CD14-positive monocyte (primary cell): Measurements from ENCODE around the gene ZNF275. TPM values are rescaled to one million over a fixed set of nuclear protein-coding genes. Genes with fewer than 3 reads are reported as not detected.
A peak's percentile ranks its signal among the peaks of the same experiment; 100 is the strongest.

Source experiments
- DNase-seq, 3 donors: peaks; one replicate each; pipeline ENCODE4 v3.0.0-alpha.2; 2011 to 2022
- H2AFZ ChIP-seq: 2 replicates; pipeline ENCODE4 v1.6.0; 2012; ENCODE audit warnings: mild to moderate bottlenecking, low read depth, low read length, inconsistent platforms; ENCODE audit not compliant: insufficient read depth, poor library complexity, severe bottlenecking
- H3K27ac ChIP-seq, 2 donors: 1 replicate in 1 of 2; 2 replicates in 1 of 2; pipeline ENCODE4 v1.5.1; 2012 to 2013; ENCODE audit warnings: low read length in 2 of 2, control low read depth in 1 of 2, inconsistent platforms in 1 of 2, low read depth in 1 of 2, mild to moderate bottlenecking in 1 of 2
- H3K27me3 ChIP-seq, 2 donors: one replicate each; pipeline versions ENCODE4 v1.6.0 to v1.6.1; 2011 to 2013; ENCODE audit warnings: low read length in 2 of 2; ENCODE audit not compliant: control insufficient read depth in 2 of 2, insufficient read depth in 2 of 2
- H3K36me3 ChIP-seq, 2 donors: replicated peaks in 1 of 2; 1 replicate in 1 of 2; 2 replicates in 1 of 2; pipeline versions ENCODE4 v1.5.1 to v1.6.1; 2012 to 2013; ENCODE audit warnings: low read length in 2 of 2, control low read depth in 1 of 2, inconsistent platforms in 1 of 2, mild to moderate bottlenecking in 1 of 2; ENCODE audit not compliant: insufficient read depth in 2 of 2, control insufficient read depth in 1 of 2
- H3K4me1 ChIP-seq, 2 donors: 1 replicate in 1 of 2; 2 replicates in 1 of 2; pipeline versions ENCODE4 v1.5.1 to v1.6.1; 2012 to 2013; ENCODE audit warnings: low read length in 2 of 2, control low read depth in 1 of 2, inconsistent platforms in 1 of 2, mild to moderate bottlenecking in 1 of 2, moderate library complexity in 1 of 2; ENCODE audit not compliant: insufficient read depth in 2 of 2, control insufficient read depth in 1 of 2
- H3K4me2 ChIP-seq: replicated peaks from 2 replicates; pipeline ENCODE3; 2012; ENCODE audit warnings: low read length, moderate library complexity, mild to moderate bottlenecking; ENCODE audit not compliant: poor library complexity, severe bottlenecking; ENCODE audit errors: extremely low read depth
- H3K4me3 ChIP-seq, 3 experiments: fragments of 200-600 bp in 1 of 3; sonication (generic) in 1 of 3; replicated peaks in 1 of 3; 1 replicate in 2 of 3; 2 replicates in 1 of 3; pipeline ENCODE4 v1.5.1; 2011 to 2013; ENCODE audit warnings: low read length in 3 of 3, mild to moderate bottlenecking in 3 of 3, control low read depth in 2 of 3, low read depth in 2 of 3, inconsistent platforms in 1 of 3, moderate library complexity in 1 of 3
- H3K79me2 ChIP-seq: 2 replicates; pipeline ENCODE4 v1.6.0; 2012; ENCODE audit warnings: mild to moderate bottlenecking, control low read depth, inconsistent platforms, low read length, moderate library complexity; ENCODE audit not compliant: insufficient read depth
- H3K9ac ChIP-seq: 2 replicates; pipeline ENCODE4 v1.6.0; 2017; ENCODE audit warnings: low read length, mild to moderate bottlenecking; ENCODE audit not compliant: insufficient read depth, poor library complexity, severe bottlenecking
- H3K9me3 ChIP-seq, 2 donors: replicated peaks in 1 of 2; 1 replicate in 1 of 2; 2 replicates in 1 of 2; pipeline versions ENCODE4 v1.5.1 to v1.6.1; 2012 to 2013; ENCODE audit warnings: low read length in 2 of 2, control low read depth in 1 of 2; ENCODE audit not compliant: control insufficient read depth in 1 of 2, insufficient read depth in 1 of 2
- H4K20me1 ChIP-seq: 2 replicates; pipeline ENCODE4 v1.6.0; 2012; ENCODE audit warnings: mild to moderate bottlenecking, low read length, control low read depth, moderate library complexity; ENCODE audit not compliant: insufficient read depth
- H3K27ac Mint-ChIP-seq, 7 donors: one replicate each; pipeline ENCODE4 v1.8.0; 2020; ENCODE audit warnings: mild to moderate bottlenecking in 7 of 7, mixed read lengths in 7 of 7, moderate library complexity in 6 of 7, inconsistent platforms in 2 of 7
- H3K27me3 Mint-ChIP-seq, 3 donors: one replicate each; pipeline ENCODE4 v1.8.0; 2021 to 2022; ENCODE audit warnings: low read depth in 3 of 3, mild to moderate bottlenecking in 3 of 3, mixed read lengths in 3 of 3, moderate library complexity in 3 of 3, inconsistent platforms in 1 of 3
- H3K36me3 Mint-ChIP-seq, 2 donors: one replicate each; pipeline ENCODE4 v1.8.0; 2020; ENCODE audit warnings: mixed read lengths in 2 of 2, inconsistent platforms in 1 of 2, mild to moderate bottlenecking in 1 of 2
- H3K4me1 Mint-ChIP-seq: one replicate; pipeline ENCODE4 v1.8.0; 2020; ENCODE audit warnings: mild to moderate bottlenecking, mixed read lengths
- H3K4me3 Mint-ChIP-seq, 2 donors: one replicate each; pipeline ENCODE4 v1.8.0; 2020; ENCODE audit warnings: mild to moderate bottlenecking in 2 of 2, mixed read lengths in 2 of 2, moderate library complexity in 1 of 2
- H3K9me3 Mint-ChIP-seq, 7 donors: one replicate each; pipeline ENCODE4 v1.8.0; 2020 to 2022; ENCODE audit warnings: mixed read lengths in 7 of 7, mild to moderate bottlenecking in 6 of 7, moderate library complexity in 6 of 7, inconsistent platforms in 2 of 7
- CTCF ChIP-seq: fragments of 200-600 bp; IDR thresholded peaks from one replicate; pipeline ENCODE4 v1.8.0; 2022; ENCODE audit warnings: antibody characterized with exemption, mild to moderate bottlenecking
- whole genome bisulfite sequencing: methylation state at CpG from one replicate; pipeline ENCODE4 v1.1.5; 2013; ENCODE audit warnings: missing lambda C conversion rate; ENCODE audit not compliant: insufficient coverage; 5-methylcytosine and 5-hydroxymethylcytosine counted together
- intact Hi-C, 2 donors: fragments of 100-400 bp; cut with micrococcal nuclease; formaldehyde crosslinking; loops; one replicate each; pipeline versions ENCODE4 v1.15.0 to v1.15.1; 2023
- polyA plus RNA-seq, 3 donors: library from polyadenylated mRNA; depleted of rRNA in 1 of 3; unstranded in 2 of 3; stranded (reverse) in 1 of 3; fragments of 300-500 nt in 2 of 3; fragments of >200 nt in 1 of 3; fragmentation: Illumina TruSeq in 2 of 3; gene quantifications; 1 replicate in 2 of 3; 2 replicates in 1 of 3; pipeline ENCODE4 v1.2.3, GENCODE V29; 2012 to 2021

Gene ZNF275
- polyA plus RNA-seq, 3 donors: 1.0 to 4.7 (median 2.1) TPM

- TF ChIP-seq CTCF: no peak
- H2AFZ ChIP-seq: no peak overlapping the region
- H3K9ac ChIP-seq: no peak overlapping the region
- H3K36me3 ChIP-seq: peaks cover 4 to 20% of the 10 kb centered on the region in 2 donors
- no peak overlapping the region for H3K4me3 Mint-ChIP-seq
- H3K9me3 ChIP-seq: no peaks in the 10 kb centered on the region
- no peaks in the 10 kb centered on the region for H4K20me1 ChIP-seq
- peaks cover 0 to 7% (median 0%) of the 10 kb centered on the region in 3 donors for H3K27me3 Mint-ChIP-seq
- no peak overlapping the region for H3K4me2 ChIP-seq
- peaks cover 0 to 6% (median 4%) of the 10 kb centered on the region in 7 donors for H3K9me3 Mint-ChIP-seq
- peaks cover 9% of the 10 kb centered on the region for H3K4me1 Mint-ChIP-seq
- H3K27me3 ChIP-seq: no peaks in the 10 kb centered on the region
- no peak for DNase-seq
- H3K4me1 ChIP-seq: peaks cover 0 to 4% of the 10 kb centered on the region in 2 donors
- no peak overlapping the region for H3K27ac ChIP-seq
- peaks cover 12% of the 10 kb centered on the region for H3K79me2 ChIP-seq
- WGBS: 92% methylated on average over 2 of the region's 7 CpGs
- intact Hi-C loops: loop anchor here in 1 of 2 donors (10.0 kb wide), 1 partner anchor 256 kb away; the partner anchor contains the start of gene CCNQ
- peak overlapping the region in 1 of 7 donors; percentile 46 for H3K27ac Mint-ChIP-seq
- H3K36me3 Mint-ChIP-seq: peaks cover 34 to 52% of the 10 kb centered on the region in 2 donors
- no peak overlapping the region for H3K4me3 ChIP-seq
Measured at GRCh38 chrX:153338836-153339235, 4.9 kb downstream of the ZNF275 start.

DNA sequence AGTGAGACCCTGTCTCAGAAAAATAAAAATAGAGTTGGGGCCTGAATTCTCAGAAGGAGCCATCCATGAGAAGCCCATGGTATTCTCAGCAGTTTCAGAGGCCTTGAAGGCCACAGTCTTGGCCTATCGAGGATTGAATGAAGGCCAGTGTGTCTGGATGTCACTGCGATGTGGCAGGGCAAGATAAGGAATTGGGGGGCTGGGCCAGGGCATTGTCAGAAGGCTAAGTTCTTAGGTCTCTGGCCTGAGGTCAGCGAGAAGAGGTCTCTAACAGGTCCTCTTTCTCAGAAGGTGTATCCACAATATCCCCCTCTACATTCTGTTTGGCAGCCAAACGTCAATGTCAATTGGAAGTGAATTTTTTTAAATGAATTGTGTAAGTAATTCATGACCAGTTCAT, 5.7 kb downstream of the ZNF275 start:
- no peak overlapping the region for H3K4me3 Mint-ChIP-seq
- TF ChIP-seq CTCF: no peak
- no peak overlapping the region for H3K4me2 ChIP-seq
- no peak overlapping the region for H2AFZ ChIP-seq
- DNase-seq: no peak
- H3K36me3 Mint-ChIP-seq: peaks cover 42 to 59% of the 10 kb centered on the region in 2 donors
- peaks cover 12 to 29% of the 10 kb centered on the region in 2 donors for H3K36me3 ChIP-seq
- peaks cover 0 to 6% (median 2%) of the 10 kb centered on the region in 7 donors for H3K9me3 Mint-ChIP-seq
- H3K27ac Mint-ChIP-seq: no peak overlapping the region
- no peaks in the 10 kb centered on the region for H3K27me3 ChIP-seq
- H4K20me1 ChIP-seq: no peaks in the 10 kb centered on the region
- no peak overlapping the region for H3K27ac ChIP-seq
- no peak overlapping the region for H3K4me3 ChIP-seq
- intact Hi-C loops: loop anchor here in 1 of 2 donors (10.0 kb wide), 1 partner anchor 255 kb away; the partner anchor contains the start of gene CCNQ
- peaks cover 0 to 4% of the 10 kb centered on the region in 2 donors for H3K4me1 ChIP-seq
- WGBS: no CpG with 5 or more reads among the region's 4 CpGs
- peaks cover 0 to 7% (median 0%) of the 10 kb centered on the region in 3 donors for H3K27me3 Mint-ChIP-seq
- H3K9me3 ChIP-seq: no peaks in the 10 kb centered on the region
- no peak overlapping the region for H3K9ac ChIP-seq
- H3K79me2 ChIP-seq: peaks cover 6% of the 10 kb centered on the region
- peaks cover 9% of the 10 kb centered on the region for H3K4me1 Mint-ChIP-seq
